Measurements from ENCODE around the gene GUCA1A.
"Not testable (repeated sequence)": the region's sequence is repeated elsewhere in the genome, so short reads cannot be mapped to it uniquely, and the experiment has no call there.

GUCA1A gene

DNA sequence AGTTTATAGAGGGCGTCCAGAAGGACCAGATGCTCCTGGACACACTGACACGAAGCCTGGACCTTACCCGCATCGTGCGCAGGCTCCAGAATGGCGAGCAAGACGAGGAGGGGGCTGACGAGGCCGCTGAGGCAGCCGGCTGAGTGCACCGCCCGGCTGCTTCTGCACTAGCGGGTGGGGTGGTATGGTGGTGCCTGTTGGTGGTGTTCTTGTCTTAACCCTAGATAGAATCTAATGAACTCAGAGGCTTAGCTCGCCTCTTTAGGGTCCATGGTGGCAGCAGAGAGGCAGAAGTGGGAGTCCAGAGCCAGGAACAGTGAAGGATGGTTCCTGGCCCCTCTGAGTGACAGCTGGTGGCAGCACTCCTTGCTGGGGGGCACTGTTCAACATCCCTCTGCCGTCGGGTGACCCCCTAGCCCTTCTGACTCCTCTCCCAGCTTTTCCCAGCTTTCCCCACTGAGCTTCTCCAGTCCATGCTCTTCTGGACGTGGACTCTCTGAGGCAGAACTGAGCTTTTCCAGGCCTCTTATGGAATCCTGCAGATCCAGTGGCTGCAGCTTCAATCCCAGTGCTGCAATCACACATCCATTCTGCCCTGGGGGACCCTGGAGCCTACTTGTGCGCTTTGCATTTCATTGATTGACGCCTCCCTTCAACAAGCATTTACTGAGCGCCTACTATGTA is 6.2 kb downstream of the GUCA1A start:
- no peak for DNase-seq

DNA sequence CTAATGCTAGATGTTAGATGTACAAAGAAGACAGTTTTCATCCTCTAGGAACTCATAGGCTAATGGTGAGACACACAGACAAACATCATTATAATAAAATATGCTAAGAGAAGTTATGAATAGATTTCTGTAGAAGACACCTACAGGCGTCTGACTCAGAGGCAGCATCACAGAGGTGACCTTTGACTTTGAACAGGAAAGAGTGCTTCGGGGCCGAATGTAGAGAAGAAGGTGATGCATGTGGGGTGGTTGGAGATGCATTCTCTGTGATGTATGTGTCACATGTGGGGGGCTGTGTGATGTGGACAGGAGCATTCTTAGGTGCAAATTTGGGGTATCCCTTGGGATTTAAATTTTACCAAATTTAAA is 6.8 kb downstream of the GUCA1A start:
- no peak for DNase-seq

DNA sequence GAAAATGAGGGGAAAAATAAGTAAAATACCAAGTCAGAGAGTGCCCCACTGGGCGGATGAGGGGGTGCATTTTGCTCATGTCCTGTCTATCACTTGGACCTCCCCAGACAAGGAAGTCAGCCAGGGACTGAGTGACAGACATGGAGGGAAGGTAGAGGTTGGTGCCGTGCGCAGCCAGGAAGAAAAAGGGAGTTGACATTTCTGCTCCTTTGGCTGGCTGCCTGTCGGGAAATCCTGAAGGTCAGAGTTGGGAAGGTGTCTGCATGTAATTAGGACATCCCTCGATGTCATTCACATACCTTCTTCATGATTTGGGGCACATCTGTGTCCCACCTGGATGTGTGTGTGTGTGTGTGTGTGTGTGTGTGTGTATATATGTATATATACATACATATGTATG is 8.9 kb downstream of the GUCA1A start:
- no peak for DNase-seq

DNA sequence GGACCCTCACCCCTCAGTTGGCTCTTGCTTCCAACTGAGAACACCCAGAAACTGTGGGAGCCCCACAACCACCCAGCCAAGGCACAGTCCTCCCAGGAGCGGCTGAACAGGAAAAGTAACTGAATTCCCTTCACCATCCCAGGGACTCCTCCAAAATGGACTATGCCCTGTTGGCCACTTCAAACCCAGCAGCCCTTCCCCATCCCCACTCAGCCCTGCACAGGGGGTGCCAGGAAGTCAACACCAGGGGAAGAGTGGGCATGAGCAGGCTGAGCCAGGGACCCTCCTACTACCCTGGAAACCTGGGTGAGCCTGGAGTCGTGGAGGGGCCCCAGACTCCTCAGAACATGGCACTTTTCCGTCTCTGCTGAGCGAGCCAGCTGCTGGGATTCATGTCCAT is 11.3 kb downstream of the GUCA1A start:
- no peak for DNase-seq

GRCh38 chr6:42185597-42185996 is 12.4 kb downstream of the GUCA1A start:
- DNase-seq, result no peak

GRCh38 chr6:42188406-42188805 is 15.2 kb downstream of the GUCA1A start:
- no peak for DNase-seq

GRCh38 chr6:42190554-42191183 is 17.5 kb downstream of the GUCA1A start:
- DNase-seq, result no peak

DNA sequence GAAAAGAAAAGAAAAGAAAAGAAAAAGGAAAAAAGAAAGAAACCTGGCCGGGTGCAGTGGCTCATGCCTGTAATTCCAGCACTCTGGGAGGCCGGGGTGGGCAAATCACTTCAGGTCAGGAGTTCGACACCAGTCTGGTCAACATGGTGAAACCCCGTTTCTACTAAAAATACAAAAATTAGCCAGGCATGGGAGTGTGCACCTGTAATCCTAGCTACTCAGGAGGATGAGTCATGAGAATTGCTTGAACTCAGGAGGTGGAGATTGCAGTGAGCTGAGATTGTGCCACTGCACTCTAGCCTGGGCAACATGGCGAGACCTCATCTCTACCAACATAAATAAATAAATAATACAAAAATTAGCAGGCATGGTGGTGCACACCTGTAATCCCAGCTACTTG is 19.2 kb downstream of the GUCA1A start:
- DNase-seq, result not testable (repeated sequence)

GRCh38 chr6:42193491-42193894 is 20.3 kb downstream of the GUCA1A start:
- DNase-seq, result no peak

DNA sequence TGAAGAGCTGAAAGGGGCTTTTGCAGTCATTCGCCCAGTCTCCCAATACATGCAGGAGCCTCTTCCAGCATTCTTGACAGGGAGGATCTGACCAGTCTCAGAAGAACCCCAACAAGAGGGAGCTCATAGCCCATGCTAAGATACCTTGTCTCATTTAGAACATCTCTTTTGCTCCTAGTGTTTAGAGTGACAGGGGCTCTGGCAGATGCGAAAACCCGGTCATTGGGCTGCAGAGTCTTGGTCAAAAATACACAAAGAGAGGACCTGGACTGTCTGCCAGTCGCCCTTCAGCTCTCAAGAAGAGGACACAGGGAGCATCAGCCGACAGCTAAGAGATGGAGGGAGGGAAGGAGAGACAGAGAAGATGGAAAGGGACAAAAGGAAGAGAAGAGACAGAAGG is 20.9 kb downstream of the GUCA1A start:
- no peak for DNase-seq

DNA sequence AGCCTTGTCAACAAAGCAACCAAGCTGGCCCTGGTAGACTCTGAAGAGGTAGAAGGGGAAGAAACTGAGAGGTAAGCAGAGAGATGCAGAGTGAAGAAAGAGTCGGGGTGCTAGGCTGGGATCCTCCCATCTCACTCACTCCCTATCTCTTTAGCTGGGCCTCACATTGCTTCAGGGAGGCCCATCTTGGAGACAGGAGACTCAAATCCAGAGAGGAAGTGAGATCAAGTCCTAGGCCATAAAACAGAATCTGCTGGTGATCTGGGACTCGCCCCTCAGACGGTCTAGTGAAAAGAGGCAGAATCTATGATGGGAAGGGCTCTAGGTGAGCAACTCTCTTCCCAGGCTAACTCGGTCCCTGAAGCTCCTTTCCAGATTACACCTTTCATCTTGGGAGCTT is 22.3 kb downstream of the GUCA1A start:
- no peak for DNase-seq

- no peak for DNase-seq
These were observed 24.6 kb downstream of the GUCA1A start for GRCh38 chr6:42197555-42198362.

DNA sequence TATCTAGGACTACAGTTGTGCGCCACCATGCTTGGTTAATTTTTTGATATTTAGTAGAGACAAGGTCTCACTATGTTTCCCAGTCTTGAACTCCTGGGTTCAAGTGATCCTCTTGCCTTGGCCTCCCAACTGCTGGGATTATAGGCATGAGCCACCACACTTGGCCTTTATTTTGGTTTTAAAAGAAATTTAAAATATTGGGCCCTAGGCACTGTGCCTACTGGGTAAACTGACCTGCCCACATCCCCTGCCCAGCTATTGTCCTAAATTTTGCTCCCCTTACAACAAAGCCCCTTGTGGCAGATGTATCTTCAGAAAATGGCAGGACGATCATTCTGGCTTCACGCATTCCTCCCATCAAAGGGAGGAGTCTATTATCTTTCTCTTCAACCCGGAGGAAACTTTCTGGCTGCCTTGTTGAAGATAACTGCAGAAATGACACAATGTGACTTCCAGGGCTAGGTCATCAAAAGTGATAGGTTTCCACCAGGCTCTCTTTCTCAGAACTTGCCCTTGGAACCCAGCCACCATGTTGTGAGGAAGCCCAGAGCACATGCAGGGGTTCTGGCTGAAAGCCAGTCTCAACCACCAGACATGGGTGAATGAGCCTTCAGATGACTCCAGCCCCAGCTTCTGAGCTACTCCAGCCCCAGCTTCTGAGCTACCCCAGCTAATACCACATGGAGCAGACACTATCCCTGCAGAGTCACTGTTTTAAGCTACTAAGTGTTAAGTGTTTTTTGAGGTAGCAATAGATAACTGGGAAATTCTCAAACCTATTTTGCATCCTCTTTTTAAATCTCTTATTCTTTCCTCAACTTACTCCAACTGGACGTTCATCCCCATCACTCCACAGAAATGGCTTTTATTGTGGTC is 26.2 kb downstream of the GUCA1A start:
- no peak for DNase-seq

DNA sequence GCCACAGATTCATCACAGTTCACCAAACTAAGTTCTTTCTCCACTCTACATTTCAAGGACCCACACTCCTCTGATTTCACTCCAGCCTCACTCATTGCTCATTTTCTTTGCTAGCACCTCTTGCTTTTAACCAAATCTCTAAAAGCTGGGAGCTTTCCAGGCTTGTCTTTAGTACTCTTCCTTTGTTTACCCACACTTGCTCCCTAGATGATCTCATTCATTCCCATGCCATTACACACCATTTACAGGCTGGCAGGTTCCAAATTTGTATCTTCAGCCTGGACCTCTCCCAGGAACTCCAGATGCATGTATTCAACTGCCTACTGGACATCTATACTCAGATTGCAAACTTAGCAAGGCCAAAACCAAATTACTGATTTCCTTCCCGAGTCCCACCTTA is 26.9 kb downstream of the GUCA1A start:
- DNase-seq, result no peak

DNA sequence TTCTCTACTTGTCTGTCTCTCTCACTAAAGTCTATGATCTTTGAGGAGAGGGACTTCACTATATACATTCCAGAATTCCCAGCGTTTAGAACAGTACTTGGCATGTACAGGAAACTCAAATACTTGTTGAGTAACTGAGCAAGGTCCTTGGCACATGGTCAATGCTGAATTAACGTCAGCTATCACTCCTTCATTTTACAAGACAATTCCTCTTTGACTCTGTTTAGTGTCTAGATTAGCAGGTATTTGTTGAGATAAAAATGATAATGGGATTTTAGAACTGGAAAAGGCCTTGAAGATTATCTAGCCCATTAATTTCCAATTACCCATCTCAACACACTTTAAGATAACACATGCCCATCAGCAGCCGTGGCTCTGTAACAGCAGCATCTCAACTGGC is 28.2 kb downstream of the GUCA1A start:
- no peak for DNase-seq

DNA sequence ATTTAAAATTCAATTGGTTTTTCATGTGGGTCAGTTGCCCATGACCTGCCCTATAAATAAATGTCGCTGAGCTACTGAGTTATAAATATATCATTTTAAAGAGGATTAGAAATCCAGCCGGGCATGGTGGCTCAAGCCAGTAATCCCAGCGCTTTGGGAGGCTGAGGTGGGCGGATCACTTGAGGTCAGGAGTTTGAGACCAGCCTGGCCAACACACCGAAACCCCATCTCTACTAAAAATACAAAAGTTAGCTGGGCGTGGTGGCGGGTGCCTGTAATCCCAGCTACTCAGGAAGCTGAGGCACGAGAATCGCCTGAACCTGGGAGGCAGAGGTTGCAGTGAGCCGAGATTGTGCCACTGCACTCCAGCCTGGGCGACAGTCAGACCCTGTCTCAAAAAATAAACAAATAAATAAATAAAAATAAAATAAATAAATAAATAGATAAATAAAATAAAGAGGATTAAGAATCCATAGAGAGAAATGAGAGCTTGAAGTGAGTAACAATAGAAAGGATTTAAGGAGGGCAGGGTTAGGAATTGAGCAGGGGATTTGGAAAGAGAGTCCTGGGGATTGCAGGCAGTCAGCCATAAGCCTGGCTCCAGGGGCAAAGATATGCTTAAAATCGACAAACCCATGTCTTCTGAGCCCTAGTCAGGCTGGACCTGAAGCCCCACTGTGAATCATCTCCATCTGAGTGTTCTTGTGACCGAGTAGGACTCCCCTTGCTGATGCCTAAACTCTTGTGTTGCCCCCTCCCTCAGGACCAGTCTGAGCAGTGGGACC is 29.2 kb downstream of the GUCA1A start:
- not testable (repeated sequence) for DNase-seq

- no peak for DNase-seq
These were observed 30.0 kb downstream of the GUCA1A start for GRCh38 chr6:42203183-42203582.

DNA sequence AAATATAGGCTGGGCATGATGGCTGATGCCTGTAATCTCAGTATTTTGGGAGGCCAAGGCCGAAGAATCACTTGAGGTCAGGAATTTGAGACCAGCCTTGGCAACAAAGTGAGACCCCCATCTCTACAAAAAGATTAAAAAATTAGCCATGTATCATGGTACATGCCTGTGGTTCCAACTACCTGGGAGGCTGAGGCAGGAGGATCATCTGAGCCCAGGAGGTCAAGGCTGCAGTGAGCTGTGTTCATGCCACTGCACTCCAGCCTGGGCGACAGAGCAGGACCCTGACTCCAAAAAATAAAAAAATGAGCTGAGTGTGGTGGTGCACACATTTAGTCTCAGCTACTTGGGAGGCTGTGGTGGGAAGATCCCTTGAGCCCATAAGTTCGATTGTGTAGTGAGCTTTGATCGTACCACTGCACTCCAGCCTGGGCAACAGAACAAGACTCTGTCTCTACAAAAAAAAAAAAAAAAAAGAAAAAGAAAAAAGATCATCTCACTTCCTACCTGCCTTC is 31.7 kb downstream of the GUCA1A start:
- DNase-seq, result no peak

DNA sequence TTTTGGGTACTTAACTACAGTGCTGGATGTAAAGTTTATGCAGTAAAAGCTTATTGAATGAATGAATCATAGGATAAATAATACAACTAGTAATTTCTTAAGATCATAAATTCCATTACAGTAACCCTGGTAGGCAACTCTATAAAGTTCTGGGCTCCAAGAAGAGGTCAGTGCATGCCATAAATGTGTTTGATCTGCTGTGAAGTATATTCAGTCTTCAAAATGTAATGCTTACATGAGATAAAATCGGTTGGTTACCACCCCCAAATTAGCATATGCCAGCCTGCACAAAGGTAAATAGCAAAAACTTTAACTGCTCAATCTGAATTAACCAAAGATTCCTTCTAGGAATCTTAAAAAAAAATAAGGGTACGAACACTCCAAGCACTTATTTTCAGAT is 34.4 kb downstream of the GUCA1A start:
- not testable (repeated sequence) for DNase-seq

DNA sequence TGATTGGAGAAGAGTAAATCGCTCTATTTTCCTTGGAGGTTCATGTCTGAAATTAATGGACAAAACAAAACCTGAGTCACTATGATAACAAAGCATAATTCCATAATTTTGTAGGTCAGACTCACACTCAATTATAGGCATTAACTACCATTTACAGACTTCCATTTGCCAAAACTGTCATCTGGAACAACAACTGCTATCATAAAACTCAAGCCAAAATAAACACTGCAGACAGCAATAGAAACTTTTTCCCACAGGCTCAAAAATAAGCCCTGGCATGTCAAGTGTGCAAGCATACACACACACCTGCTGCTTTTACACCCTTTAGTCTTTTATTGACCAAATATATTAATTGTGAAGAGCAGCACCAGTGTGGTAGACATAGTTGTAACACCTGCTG is 37.4 kb downstream of the GUCA1A start:
- DNase-seq, result no peak

GRCh38 chr6:42211726-42212125 is 38.6 kb downstream of the GUCA1A start:
- no peak for DNase-seq

DNA sequence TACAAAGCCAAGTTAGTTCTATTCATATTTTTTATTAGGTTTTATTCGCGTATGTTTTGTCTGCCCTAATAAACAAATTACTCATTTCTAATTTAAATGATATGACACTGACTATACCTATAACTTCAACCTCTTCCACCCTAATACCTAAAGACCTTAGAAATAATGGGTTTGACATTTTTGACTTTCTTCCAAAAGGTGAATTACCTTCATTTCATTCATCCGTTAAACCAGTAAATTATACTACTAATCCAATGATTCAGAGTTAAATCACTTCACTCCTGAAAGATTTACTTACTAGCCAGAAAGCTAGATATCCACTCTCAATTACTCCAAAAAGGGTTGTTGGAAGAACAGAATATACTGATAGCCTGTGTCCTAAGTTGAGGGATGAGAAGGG is 39.3 kb downstream of the GUCA1A start:
- DNase-seq, result no peak
